GM12873 (cell line): ENCODE measurements around the gene SNX9.

Experiments used
- TF ChIP-seq, protein P1 (sequence below): IDR thresholded peaks from 2 replicates; pipeline ENCODE4 v1.5.1; 2012; ENCODE audit warnings: low read depth, mild to moderate bottlenecking, moderate library complexity, low read length, control low read depth; ENCODE audit not compliant: insufficient read depth; ENCODE audit errors: missing control alignments

SNX9 gene

GRCh38 chr6:157859775-157860504 is 36.9 kb downstream of the SNX9 start:
- TF ChIP-seq, protein P1, sequence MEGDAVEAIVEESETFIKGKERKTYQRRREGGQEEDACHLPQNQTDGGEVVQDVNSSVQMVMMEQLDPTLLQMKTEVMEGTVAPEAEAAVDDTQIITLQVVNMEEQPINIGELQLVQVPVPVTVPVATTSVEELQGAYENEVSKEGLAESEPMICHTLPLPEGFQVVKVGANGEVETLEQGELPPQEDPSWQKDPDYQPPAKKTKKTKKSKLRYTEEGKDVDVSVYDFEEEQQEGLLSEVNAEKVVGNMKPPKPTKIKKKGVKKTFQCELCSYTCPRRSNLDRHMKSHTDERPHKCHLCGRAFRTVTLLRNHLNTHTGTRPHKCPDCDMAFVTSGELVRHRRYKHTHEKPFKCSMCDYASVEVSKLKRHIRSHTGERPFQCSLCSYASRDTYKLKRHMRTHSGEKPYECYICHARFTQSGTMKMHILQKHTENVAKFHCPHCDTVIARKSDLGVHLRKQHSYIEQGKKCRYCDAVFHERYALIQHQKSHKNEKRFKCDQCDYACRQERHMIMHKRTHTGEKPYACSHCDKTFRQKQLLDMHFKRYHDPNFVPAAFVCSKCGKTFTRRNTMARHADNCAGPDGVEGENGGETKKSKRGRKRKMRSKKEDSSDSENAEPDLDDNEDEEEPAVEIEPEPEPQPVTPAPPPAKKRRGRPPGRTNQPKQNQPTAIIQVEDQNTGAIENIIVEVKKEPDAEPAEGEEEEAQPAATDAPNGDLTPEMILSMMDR = no peak

DNA sequence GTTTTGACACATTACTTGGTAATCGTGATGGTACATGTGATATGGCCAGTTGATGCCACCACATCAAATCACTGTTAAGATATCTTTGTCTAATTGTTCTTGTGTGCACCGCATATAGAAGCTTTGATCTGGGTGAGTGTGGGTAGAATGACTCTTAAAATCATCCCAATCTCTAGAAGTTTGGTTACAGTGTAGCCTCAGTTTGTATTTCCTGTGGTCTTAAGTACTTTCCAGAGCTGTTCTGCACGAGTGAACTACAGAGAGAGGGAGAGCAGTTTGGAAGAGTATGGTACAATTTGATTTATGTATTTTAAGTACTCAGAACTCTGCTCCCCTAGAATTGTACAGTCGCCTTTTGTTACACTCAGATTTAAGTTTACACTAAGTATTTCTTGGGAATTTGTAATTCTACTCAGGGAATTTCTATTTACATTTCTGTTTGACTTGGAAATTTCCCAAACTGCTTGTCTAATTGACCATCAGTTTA is 37.5 kb downstream of the SNX9 start:
- TF ChIP-seq, protein P1 = no peak

GRCh38 chr6:157861184-157861583 is 38.1 kb downstream of the SNX9 start:
- TF ChIP-seq, protein P1 = no peak

GRCh38 chr6:157861814-157862213 is 38.8 kb downstream of the SNX9 start:
- TF ChIP-seq, protein P1 = no peak

- TF ChIP-seq, protein P1 = no peak
Observed at GRCh38 chr6:157862706-157863105, 39.7 kb downstream of the SNX9 start.

DNA sequence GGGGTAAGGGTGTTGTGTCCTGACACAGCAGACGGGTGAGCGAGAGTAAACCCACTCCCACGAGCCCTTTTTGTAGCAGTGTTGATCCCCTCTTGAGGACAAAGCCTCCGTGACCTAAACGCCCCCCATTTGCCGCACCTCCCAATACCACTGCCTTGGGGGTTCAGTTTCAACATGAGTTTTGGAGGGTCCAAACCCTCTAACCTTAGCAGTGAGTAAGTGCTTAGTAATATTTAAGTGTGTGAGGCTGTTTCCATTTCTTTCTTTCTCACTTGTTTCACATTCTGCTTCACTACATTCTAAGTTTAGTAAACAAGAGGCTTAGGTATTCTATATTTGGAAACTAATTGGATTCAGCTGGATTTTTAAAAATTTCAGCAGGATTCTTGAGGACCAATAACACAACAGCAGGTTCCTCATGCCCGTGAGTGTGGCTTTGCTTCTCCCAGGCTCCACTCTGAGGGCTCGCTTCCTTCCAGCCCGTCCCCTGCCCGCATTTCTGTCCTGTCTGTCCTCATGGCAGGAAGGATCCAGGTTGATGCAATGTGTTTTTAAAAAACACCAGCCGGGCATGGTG is 41.2 kb downstream of the SNX9 start:
- TF ChIP-seq, protein P1 = no peak

DNA sequence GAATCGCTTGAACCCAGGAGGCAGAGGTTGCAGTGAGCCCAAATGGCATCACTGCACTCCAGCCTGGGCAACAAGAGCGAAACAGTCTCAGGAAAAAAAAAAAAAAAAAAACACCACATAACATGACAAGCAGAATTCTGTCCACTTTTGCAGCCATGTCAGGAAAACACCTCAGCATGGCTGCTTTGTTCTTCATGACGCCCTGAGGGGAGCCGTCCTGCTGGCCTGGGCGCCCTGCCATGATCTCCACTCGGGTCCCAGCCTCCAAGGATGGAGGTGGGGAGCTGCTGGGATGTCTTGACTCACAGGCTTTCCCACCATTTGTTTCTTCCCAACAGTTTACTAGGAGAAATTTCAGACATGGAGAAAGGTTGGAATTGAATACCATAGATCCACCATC is 42.2 kb downstream of the SNX9 start:
- TF ChIP-seq, protein P1 = no peak
